Fibroblast of lung (primary cell): Measurements from ENCODE around the gene PNMA1. TPM values are rescaled to one million over a fixed set of nuclear protein-coding genes. Genes with fewer than 3 reads are reported as not detected.

Experiments
- DNase-seq, 2 donors: peaks; one replicate each; pipeline versions ENCODE4 v3.0.0 to v3.0.0-alpha.2; 2010; ENCODE audit warnings: low read depth in 2 of 2
- H2AFZ ChIP-seq: 2 replicates; pipeline ENCODE4 v1.5.1; 2012; ENCODE audit warnings: low read length, control low read depth, inconsistent platforms
- H3K27ac ChIP-seq: 2 replicates; pipeline ENCODE4 v1.5.1; 2011; ENCODE audit warnings: low read length, control low read depth; ENCODE audit not compliant: insufficient read depth
- H3K27me3 ChIP-seq: 2 replicates; pipeline ENCODE4 v1.5.1; 2011; ENCODE audit warnings: mild to moderate bottlenecking, low read length; ENCODE audit not compliant: control insufficient read depth, insufficient read depth
- H3K36me3 ChIP-seq: 2 replicates; pipeline ENCODE4 v1.5.1; 2011; ENCODE audit warnings: low read length; ENCODE audit not compliant: control insufficient read depth, insufficient read depth
- H3K4me1 ChIP-seq: 2 replicates; pipeline ENCODE4 v1.5.1; 2011; ENCODE audit warnings: low read length; ENCODE audit not compliant: control insufficient read depth, insufficient read depth; ENCODE audit errors: extremely low read depth
- H3K4me2 ChIP-seq: 2 replicates; pipeline ENCODE4 v1.5.1; 2011; ENCODE audit warnings: low read length, control low read depth; ENCODE audit not compliant: insufficient read depth; ENCODE audit errors: extremely low read depth
- H3K4me3 ChIP-seq, 4 experiments: fragments of 200-600 bp in 1 of 4; sonication (generic) in 1 of 4; replicated peaks in 1 of 4; 2 replicates each; pipeline ENCODE4 v1.5.1; 2011 to 2016; ENCODE audit warnings: low read length in 4 of 4, low read depth in 3 of 4, mild to moderate bottlenecking in 3 of 4, control low read depth in 2 of 4, inconsistent platforms in 1 of 4, mixed read lengths in 1 of 4; ENCODE audit not compliant: insufficient read depth in 1 of 4; ENCODE audit errors: control extremely low read depth in 1 of 4
- H3K79me2 ChIP-seq: 2 replicates; pipeline ENCODE4 v1.5.1; 2012; ENCODE audit warnings: mild to moderate bottlenecking, low read length, inconsistent platforms; ENCODE audit not compliant: control insufficient read depth, insufficient read depth
- H3K9ac ChIP-seq: 2 replicates; pipeline ENCODE4 v1.5.1; 2011; ENCODE audit warnings: mild to moderate bottlenecking, low read length, control low read depth; ENCODE audit not compliant: insufficient read depth
- H3K9me3 ChIP-seq: 2 replicates; pipeline ENCODE4 v1.5.1; 2012; ENCODE audit warnings: low read depth, low read length; ENCODE audit not compliant: control insufficient read depth, insufficient read depth
- H4K20me1 ChIP-seq: 2 replicates; pipeline ENCODE4 v1.5.1; 2011; ENCODE audit warnings: low read length; ENCODE audit not compliant: control insufficient read depth, insufficient read depth; ENCODE audit errors: extremely low read depth
- EZH2 ChIP-seq: IDR thresholded peaks from 2 replicates; pipeline ENCODE4 v1.5.1; 2012; ENCODE audit warnings: low read length, control low read depth, mild to moderate bottlenecking; ENCODE audit errors: missing control alignments
- polyA plus RNA-seq, 2 donors: library from polyadenylated mRNA; depleted of rRNA in 1 of 2; stranded (reverse) in 1 of 2; unstranded in 1 of 2; fragments of >200 nt; gene quantifications; 2 replicates each; pipeline ENCODE4 v1.2.1, GENCODE V29; 2011 to 2012; ENCODE audit warnings: missing spikeins in 1 of 2
- total RNA-seq: library from RNA; depleted of rRNA; stranded (reverse); fragments of >200 nt; gene quantifications from 2 replicates; pipeline ENCODE4 v1.2.1, GENCODE V29; 2014
- TF ChIP-seq, protein P1 (sequence below), 2 donors: IDR thresholded peaks in 1 of 2; conservative IDR thresholded peaks in 1 of 2; 1 replicate in 1 of 2; 2 replicates in 1 of 2; pipeline ENCODE4 v1.5.1; 2011 to 2012; ENCODE audit warnings: low read length in 2 of 2, control low read depth in 1 of 2, inconsistent platforms in 1 of 2, low read depth in 1 of 2, mild to moderate bottlenecking in 1 of 2

Gene PNMA1
- total and polyA plus RNA-seq, 2 donors (not counting 1 experiment from before 2014, with no cell fraction given): 19.5 to 44.5 TPM

GRCh38 chr14:73717266-73717665, 3.1 kb upstream of the PNMA1 start:
- no peak overlapping the region for H3K4me3 ChIP-seq
- H3K27ac ChIP-seq: no peak overlapping the region
- H3K9ac ChIP-seq: no peak overlapping the region
- no peaks in the 10 kb centered on the region for H4K20me1 ChIP-seq
- H3K27me3 ChIP-seq: no peaks in the 10 kb centered on the region
- H3K79me2 ChIP-seq: peaks cover 17% of the 10 kb centered on the region
- no peak overlapping the region for H2AFZ ChIP-seq
- no peak overlapping the region for H3K4me2 ChIP-seq
- peak in 1 of 2 donors; percentile 68 for DNase-seq
- TF ChIP-seq, protein P1, sequence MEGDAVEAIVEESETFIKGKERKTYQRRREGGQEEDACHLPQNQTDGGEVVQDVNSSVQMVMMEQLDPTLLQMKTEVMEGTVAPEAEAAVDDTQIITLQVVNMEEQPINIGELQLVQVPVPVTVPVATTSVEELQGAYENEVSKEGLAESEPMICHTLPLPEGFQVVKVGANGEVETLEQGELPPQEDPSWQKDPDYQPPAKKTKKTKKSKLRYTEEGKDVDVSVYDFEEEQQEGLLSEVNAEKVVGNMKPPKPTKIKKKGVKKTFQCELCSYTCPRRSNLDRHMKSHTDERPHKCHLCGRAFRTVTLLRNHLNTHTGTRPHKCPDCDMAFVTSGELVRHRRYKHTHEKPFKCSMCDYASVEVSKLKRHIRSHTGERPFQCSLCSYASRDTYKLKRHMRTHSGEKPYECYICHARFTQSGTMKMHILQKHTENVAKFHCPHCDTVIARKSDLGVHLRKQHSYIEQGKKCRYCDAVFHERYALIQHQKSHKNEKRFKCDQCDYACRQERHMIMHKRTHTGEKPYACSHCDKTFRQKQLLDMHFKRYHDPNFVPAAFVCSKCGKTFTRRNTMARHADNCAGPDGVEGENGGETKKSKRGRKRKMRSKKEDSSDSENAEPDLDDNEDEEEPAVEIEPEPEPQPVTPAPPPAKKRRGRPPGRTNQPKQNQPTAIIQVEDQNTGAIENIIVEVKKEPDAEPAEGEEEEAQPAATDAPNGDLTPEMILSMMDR (conservative IDR thresholded peaks at IDR 0.05 in 1 of 2, IDR thresholded peaks at IDR 0.05 in 1 of 2; ENCODE audit: low read depth in 1 of 2, low read length in 2 of 2): no peak
- no peak for TF ChIP-seq EZH2
- peaks cover 29% of the 10 kb centered on the region for H3K36me3 ChIP-seq
- H3K4me1 ChIP-seq: peaks cover 5% of the 10 kb centered on the region
- H3K9me3 ChIP-seq: no peaks in the 10 kb centered on the region

DNA sequence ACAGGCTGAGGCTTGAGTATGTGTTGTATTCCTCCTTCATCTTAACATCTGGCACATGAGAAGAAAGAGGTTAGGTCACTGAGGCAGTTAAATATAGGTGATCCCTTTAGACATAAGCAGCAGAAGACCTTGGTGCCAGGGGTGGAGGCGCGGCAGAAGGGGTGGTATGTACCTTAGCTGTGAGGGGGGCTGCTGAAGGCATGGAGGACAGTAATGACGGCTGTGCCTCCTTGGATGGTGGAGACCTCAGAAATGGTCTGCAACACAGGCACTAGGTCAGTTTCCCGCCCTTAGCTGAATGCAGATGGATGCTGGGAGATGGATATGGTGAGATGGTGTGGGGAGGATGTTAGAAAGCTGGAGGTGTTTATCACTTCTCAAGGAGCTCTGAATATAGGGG, 1.5 kb upstream of the PNMA1 start:
- Histone ChIP-seq H3K36me3 (peaks cover 18% of the 10 kb centered on the region), H3K9me3 (no peaks in the 10 kb centered on the region), H3K27me3 (no peaks in the 10 kb centered on the region), H2AFZ (no peak overlapping the region), H3K79me2 (peaks cover 32% of the 10 kb centered on the region), H3K27ac (no peak overlapping the region), H3K4me1 (peaks cover 5% of the 10 kb centered on the region), H3K4me2 (no peak overlapping the region), H4K20me1 (no peaks in the 10 kb centered on the region), H3K9ac (no peak overlapping the region), H3K4me3 (no peak overlapping the region)
- DNase-seq: no peak
- TF ChIP-seq, protein P1 (conservative IDR thresholded peaks at IDR 0.05 in 1 of 2, IDR thresholded peaks at IDR 0.05 in 1 of 2; ENCODE audit: low read depth in 1 of 2, low read length in 2 of 2): no peak
- TF ChIP-seq EZH2: no peak

DNA sequence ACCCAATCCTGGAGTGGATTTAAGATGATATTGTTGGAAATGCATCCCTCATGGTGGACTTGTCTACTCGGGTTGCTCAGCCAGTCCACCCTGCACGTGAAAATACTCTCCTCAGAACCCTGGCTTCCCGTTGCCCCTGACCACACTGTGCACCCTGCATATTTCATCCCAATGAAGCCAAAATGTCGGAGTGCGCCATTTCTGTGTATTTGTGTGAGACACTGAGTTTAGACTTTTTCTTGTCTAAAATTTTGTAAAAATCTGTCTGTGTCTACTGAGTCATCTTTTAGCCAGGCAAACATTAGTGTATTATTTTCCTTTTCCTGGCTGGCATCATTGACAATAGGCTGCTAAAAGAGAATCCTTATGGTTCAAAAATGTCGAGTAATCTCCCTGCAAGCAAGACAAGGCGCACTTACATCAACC, 485 bp upstream of the PNMA1 start:
- Histone ChIP-seq H3K79me2 (peaks cover 37% of the 10 kb centered on the region), H2AFZ (no peak overlapping the region), H4K20me1 (no peaks in the 10 kb centered on the region), H3K9me3 (no peaks in the 10 kb centered on the region), H3K9ac (peak overlapping the region; percentile 80), H3K36me3 (peaks cover 14% of the 10 kb centered on the region), H3K27ac (peak overlapping the region; percentile 86), H3K4me3 (peak overlapping the region; percentile 42 to 92 (median 80)), H3K4me1 (peaks cover 5% of the 10 kb centered on the region), H3K27me3 (no peaks in the 10 kb centered on the region), H3K4me2 (peak overlapping the region; percentile 86)
- TF ChIP-seq EZH2: no peak
- TF ChIP-seq, protein P1 (conservative IDR thresholded peaks at IDR 0.05 in 1 of 2, IDR thresholded peaks at IDR 0.05 in 1 of 2; ENCODE audit: low read depth in 1 of 2, low read length in 2 of 2): no peak
- peak; percentile 39 to 47 for DNase-seq
